HG03378 (cell line): ENCODE data around the gene EFS.

ENCODE experiments used
- ATAC-seq: cut with Tn5 transposase; IDR thresholded peaks from one replicate; pipeline ENCODE4 v1.9.1; 2021; ENCODE audit warnings: mild to moderate bottlenecking, moderate library complexity; ENCODE audit not compliant: unreplicated experiment

The EFS gene

DNA sequence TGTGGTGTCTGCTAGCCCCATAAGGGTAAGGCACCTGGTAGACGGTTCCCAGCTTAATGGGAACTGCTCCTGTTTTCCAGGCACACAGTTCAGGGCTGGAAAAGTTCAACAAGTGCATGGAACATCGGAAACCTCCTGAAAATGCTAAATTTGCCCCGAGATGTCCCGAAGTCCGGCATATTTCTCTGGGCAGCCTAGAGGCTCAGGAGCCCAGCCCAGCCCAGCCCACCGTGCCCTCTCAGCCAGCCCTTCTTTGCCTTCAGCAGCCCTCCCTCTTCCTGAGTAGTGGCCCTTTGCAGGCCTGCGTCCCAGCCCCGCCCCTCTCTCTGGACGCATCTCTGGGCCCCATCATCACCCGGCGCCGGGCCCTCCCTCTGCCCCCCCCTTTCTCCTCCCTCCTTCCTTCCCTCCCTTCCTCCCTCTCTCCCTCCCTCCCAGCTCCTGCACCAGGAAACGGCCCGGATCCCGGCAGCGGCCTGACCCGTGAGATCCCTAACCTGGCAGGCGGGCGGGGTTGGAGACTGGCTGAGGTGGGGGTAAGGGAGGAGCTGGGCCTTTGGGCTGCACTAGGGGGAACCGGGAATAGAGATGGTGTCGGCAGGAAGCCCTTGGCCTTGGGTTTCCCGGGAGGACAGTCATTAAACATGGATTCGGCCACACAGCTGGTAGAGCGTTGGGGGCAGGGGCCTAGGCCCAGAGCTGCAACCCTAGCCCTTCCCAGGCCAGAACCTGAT is 58.4 kb downstream of the EFS start, which contains the start of gene BCL2L2:
BCL2L2 (plus strand) TSS at position 422 of the 734 bp plus-strand sequence. CDS start 935 bp downstream, outside the sequence.
- ATAC-seq: no peak
